Ureter (tissue), 1 donor: ENCODE data around the gene CBFB. TPM values are rescaled to one million over a fixed set of nuclear protein-coding genes. Genes with fewer than 3 reads are reported as not detected.

ENCODE experiments used
- DNase-seq: peaks from one replicate; pipeline ENCODE4 v3.0.0-alpha.2; 2020; ENCODE audit warnings: low spot score
- total RNA-seq: library from RNA; stranded (reverse); gene quantifications from one replicate; pipeline ENCODE4 v1.2.4, GENCODE V29; 2023
- donor health status: DM: yes; HTN: yes; CAD: no.

Gene CBFB
- total RNA-seq, 1 donor from 2014 or later: 53.5 TPM

- no peak for DNase-seq
Measured at GRCh38 chr16:67016681-67017420, 12.1 kb upstream of the CBFB start.

GRCh38 chr16:67017421-67017750, 11.6 kb upstream of the CBFB start:
- DNase-seq: no peak

DNA sequence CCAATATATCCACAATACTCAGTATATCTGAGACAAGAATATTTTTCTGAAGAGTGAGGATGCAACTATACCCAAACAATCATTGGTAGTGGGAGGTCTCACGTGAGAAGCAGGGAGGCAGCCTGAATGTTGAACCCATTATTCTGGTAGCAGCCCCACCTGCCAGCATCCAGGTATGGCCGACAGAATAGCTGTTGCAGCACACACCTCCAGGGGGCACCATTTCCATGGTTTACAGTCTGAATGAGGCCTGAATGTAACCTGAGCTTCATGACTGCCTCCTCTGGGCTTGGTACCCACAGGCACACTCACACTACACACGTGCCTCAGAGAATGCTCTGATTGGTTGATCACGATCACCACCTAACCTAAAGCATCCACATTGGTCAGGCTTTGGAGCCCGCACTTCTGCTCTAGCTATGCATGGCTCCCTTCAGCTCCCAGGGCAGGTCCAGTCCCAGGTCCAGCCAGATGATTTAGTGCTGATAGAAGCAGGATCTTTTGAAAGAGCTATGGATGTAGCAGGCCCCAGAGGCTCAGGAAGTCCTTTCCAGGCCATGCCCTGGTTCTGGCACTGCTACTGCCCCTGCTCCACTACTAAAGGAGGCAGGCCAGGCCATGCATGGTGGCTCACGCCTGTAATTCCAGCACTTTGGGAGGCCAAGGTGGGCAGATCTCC, 11.0 kb upstream of the CBFB start:
- peak; percentile 73 for DNase-seq

DNA sequence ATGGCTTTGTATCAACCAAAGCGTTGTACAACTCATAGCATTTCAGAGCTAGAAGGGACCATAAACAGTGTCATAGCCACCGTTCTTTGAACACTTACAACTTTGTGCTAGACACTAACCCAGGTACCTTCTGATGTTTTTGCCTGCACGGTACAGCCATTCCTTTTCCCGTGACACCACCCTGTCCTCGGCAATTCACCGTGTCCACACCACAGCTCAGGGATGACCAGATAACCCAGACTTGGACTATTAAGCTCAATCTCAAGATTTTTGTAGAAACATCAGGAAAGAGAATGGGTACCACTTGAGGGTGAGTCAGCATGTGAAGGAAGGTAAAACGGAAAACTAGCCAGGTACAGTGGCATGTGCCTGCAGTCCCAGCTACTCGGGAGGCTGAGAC, 9.8 kb upstream of the CBFB start:
- DNase-seq: no peak

DNA sequence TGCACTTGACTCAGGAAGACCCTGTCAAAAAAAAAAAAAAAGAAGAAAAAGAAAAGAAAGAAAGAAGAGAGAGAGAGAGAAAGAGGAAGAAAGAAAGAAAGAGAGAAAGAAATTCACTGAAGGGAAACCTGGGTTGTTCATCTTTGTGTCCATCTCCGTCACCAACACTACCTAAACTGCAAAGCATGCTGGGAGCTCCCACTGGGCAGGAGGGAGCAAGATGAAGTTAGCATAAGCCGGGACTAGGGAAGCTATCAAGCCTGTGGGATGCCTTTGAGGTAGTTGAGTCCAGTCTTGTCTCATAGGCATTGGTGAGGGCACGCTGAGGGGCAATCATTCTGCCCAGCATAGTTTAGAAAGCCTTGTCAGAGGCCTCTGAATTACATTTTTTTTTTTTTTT, 7.6 kb upstream of the CBFB start:
- DNase-seq: peak; percentile 17

DNA sequence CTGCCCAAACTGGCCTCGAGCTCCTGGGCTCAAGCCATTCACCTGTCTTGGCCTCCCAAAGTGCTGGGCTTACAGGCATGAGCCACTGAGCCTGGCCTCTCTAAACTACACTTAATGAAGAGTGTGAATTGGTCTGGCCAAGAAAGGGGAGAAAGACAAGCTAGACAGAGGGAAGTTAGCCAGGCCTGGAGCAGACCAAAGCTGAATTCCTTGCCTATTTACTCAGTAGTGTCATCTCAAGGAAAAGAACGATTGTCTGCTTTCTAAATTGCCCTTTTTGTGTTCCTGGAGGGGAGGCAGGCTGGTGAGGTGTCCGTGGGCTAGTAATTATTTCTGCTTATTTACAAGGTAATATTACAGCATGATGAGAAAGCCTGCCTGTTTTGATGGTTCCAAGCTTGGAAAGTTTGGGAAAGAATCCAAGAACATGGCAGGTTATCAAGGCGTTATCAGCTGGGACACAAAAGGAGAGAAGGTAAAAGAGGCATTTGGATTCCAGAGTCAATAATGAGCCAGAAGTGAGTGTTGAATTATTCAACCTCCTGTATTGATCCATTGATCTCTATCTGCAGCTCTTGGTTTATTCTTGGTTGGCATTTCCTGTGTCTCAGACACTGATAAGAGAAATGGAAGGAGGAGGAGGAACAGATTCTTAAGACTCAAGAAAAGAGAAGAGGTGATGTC, 6.3 kb upstream of the CBFB start:
- peak; percentile 15 for DNase-seq

DNA sequence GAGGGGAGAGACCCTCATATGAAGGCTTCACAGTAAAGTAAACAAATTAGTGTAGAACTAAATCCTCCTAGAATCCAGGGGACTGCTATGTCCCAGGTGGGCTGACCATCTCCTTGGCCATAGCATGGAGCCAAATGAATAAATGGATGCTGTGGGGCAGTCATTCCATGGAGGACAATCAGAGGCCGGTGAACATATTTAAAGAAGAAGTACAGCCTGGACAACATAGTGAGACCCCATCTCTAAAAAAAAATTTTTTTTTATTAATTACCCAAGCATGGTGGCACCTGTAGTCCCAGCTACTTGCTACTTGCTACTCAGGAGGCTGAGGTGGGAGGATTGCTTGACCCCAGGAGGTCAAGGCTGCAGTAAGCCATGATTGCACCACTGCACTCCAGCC, 5.3 kb upstream of the CBFB start:
- no peak for DNase-seq

DNA sequence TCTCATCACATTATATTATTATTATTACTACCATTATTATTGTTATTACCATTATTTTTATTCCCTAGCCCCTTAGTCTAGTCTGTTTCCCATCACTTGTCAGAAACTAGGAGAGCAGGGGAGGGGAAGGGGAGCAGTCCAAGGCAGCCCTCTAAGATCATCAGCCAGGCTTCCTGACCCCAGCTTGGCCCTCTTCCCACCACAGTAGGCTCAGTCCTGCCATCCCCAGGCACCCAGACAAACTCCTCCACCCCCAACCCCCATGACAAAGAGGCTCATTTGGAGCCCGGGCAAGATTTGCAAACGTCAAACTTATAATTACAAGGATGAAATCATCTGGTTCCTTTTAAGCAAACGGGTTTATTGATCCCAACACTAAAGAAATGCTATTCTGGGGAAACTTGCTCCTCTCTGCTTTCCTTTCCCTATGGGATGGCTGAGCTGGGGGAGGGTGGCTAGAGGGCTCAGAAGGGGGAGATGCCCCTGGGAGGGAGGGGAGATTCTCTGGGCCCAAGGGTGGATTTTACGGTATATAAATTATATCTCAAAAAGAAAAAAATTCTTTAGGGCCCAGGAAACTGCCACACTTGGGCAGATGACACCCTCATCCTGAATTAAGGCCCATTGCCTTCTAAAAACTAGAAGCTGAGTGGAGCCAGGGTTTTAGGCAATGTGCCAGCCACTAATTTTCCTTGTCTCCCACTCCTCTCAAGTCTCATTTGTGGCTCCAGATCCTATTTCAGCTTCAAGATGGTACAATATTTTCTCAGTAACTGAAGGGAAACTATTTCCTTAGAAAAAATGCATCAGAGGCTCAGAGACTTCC, 4.4 kb upstream of the CBFB start:
- peak; percentile 29 for DNase-seq

DNA sequence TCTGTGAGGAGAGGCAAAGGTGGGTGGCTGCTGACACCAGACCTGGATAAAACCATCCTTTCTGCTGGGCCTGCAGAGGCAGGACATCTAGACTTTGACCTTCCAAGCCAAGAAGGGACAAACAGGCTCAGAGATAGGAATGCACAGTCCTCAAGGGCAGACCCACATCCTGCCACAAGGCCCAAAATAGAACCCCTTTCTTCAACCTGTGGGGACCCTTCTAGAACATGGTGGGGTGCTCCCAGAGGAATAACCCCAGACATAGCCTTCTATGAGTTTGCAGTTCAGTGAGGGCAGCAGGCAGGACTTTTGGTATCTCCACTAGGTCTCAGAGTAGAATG, 3.8 kb upstream of the CBFB start:
- DNase-seq: peak; percentile 15

GRCh38 chr16:67026570-67026969, 2.4 kb upstream of the CBFB start:
- no peak for DNase-seq

DNA sequence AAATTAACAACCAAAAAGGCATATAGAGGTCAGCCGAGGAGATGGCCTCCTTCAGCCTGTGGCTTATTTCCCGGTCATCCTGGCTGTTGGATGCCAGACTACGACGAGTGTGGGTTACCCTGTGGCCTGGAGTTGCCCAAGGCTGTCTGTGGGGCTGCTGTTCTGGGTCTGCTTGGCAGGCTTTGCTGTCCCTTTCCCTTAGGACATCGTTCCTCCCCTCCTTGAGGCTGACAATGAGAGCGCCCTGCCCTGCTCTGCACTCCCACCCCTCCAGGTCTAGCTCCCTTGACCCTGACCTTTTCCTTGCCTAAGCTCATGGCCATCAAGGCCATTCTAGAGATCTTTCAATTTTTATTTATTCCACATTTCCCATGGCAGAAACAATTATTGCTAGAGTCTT, 1.9 kb upstream of the CBFB start:
- DNase-seq: no peak

DNA sequence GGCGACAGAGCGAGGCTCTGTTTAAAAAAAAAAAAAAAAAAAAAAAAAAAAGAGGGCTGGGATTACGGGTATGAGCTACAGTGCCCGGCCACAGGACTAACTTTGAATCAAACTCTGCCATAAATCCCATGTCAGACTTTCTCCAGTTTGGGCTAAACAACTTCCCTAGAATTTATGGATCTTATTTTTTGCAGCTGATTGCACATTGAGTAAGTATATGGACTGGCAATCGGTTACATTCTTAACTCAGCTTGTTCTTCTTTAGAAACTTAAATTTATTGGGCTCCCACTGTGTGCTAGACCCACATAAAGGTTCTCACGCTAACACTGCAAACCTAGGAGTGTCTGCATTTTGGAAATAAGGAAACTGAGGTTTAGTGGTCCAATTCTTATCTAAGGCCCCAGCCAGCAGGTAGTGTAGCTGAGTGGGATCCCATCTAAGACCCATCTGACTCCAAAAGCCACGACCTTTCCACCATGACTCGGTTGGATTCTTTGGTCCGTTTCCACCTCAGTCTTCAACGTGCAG, 718 bp upstream of the CBFB start:
- DNase-seq: no peak

DNA sequence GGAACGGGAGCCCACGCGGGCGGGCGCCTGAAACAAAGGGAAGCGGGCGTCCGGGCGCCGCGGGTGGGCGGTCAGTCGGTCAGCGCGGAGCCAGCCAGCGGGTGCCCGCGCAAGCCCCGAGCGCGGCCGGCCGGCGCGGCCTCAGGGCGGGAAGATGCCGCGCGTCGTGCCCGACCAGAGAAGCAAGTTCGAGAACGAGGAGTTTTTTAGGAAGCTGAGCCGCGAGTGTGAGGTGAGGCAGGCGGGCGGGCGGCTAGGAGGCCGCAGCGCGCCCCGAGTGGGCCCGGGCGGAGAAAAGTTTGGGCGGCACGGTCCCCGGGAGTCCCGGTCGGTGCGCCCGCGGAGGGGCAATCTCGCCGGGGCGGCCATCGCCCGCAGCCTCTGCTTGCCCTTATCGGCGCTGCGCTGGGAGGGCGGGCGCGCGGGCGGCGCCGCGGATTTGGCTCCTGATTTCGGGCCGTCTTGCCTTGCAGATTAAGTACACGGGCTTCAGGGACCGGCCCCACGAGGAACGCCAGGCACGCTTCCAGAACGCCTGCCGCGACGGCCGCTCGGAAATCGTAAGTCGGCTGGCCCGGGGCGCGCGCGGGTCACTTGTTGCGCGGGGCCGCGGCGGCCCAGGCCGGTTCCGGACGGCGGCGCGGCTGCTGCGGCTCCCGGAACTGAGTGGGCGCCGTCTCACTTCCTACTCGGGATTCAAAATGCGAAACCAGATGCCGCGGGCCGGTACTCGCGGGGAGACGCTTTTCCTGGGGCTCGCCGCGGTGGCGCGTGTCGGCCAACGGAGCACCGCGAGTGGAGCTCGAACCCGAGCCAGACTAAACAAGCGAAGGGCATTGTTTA, 526 bp downstream of the CBFB start:
- peak; percentile 69 for DNase-seq

- DNase-seq: no peak
Measured at GRCh38 chr16:67030221-67030962, 1.4 kb downstream of the CBFB start.

DNA sequence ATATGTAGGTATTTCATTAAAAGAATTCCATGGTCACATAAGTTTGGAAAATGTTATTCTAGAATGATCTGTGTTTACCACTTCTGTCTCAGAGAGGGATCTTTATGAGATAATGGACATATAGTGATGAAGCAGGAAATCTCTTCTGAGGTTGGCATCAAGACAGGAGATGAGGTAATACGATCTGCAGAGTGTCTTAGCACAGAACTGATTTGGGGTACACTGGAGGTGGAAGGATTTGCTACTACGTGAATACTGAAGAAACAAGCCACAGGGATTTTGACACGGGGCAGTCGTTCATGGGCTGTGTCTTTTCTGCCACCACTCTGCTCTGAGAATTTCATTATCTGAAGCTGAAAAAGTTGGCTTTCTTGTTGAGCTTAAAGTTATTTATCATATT, 5.5 kb downstream of the CBFB start:
- no peak for DNase-seq

DNA sequence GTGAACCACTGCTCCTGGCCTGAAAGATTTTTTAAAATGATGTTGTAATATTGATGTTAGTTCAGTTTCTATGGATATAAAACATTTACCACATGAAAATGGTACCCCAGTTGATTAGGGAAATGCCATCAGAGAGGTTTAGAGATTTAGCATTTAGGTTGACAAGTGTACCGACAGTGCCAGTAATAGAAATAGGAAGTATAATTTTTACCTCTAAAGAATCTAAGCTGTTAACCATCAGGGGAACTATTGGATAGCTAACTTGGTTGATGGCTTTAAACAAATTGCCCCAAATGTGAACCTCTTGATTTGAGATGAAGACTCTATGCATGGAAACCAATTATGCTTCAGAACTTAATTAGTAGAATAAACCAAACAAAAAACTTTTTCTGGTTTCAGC, 6.4 kb downstream of the CBFB start:
- no peak for DNase-seq

DNA sequence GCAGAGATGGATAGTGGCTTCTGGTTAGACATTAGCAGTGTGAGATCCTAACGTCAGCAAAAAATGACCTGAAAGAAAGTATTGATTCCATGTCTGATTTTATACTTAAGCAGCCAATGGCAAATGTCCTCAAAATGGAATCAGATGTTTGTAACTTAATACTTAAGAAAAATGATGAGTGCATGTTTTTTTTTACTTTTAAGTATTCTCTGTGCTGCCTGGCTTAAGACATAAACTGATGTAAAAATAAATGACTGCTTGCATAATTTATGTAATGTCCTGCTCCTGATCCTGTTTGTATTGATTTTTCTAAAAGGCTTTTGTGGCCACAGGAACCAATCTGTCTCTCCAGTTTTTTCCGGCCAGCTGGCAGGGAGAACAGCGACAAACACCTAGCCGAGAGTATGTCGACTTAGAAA, 7.4 kb downstream of the CBFB start:
- no peak for DNase-seq

DNA sequence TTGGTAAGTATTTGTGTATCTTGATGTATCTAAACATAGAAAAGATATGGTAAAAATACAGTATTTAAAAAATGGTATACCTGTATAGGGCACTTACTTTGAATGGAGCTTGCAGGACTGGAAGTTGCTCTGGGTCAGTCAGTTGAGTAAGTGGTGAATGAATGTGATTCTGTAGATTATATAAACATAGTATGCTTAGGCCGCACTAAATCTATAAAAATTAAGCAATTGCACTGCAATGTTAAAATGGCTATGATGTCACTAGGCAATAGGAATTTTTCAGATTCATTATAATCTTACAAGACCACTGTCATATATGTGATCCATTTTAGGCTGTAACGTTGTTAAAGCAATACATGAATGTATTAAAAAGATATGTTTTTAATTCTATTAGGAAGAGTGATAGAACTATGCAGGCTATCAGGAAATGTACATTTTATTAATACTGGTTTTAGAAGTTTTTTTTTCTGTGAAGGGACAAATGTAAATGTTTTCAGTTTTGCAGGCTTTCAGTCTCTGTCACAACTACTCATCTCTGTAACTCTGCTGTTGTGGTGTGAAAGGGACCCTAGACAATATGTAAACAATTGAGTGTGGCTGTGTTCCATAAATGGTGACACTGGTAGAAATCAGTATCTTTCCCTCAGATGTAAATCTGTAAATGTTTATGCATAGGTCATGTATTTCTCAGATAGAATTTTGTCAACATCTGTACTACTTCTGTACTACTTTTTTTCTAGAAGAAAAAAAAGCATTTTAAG, 10.5 kb downstream of the CBFB start:
- no peak for DNase-seq

DNA sequence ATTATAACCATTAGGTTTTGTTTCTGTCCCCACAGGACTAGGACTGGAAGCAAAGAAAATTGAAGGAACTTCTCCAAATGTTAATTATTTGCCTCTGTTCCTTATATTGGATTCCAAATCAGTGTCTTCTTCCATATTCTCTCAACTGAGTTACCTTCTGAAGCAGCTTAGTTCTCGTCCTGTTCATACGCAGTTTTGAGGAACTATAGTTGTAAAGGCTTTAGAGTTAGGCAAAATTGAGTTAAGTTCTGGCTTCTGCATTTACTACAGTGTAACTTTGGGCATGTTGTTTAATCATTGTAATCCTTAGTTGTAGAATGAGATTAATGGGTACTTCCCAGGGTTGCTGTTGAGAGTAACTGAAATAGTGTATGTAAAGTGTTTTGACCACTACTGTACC, 11.2 kb downstream of the CBFB start:
- no peak for DNase-seq

GRCh38 chr16:67040906-67041305, 12.0 kb downstream of the CBFB start:
- DNase-seq: no peak
